ENCODE results near the gene LAMA5. TPM values are rescaled to one million over a fixed set of nuclear protein-coding genes. Genes with fewer than 3 reads are reported as not detected.
A peak's percentile ranks its signal among the peaks of the same experiment; 100 is the strongest.

LAMA5 gene
- total RNA-seq, 2 donors from 2014 or later = 315 to 369 TPM

GRCh38 chr20:62386383-62387218 lies 19.5 kb upstream of the LAMA5 start, which contains the start of gene RPS21:
Gene RPS21 (plus strand): TSS chr20:62387103. CDS start chr20:62387339, 236 bp downstream.
- Histone ChIP-seq H3K9ac (ENCODE audit: extremely low read depth, low read length, poor library complexity, severe bottlenecking) (peak within 1 kb of the TSS; percentile 91), H3K4me1 (ENCODE audit: control insufficient read depth, insufficient read depth, low read length) (no peaks in the 10 kb centered on the region), H3K36me3 (ENCODE audit: control insufficient read depth, insufficient read depth, low read length) (peaks cover 42% of the 10 kb centered on the region), H3K27ac (ENCODE audit: low read depth, low read length) (peak within 1 kb of the TSS; percentile 5), H3K27me3 (ENCODE audit: control insufficient read depth, insufficient read depth, low read length, poor library complexity, severe bottlenecking) (no peaks in the 10 kb centered on the region), H3K9me3 (ENCODE audit: control insufficient read depth, low read length) (no peaks in the 10 kb centered on the region), H3K4me3 (ENCODE audit: low read length) (peak within 1 kb of the TSS; percentile 100)
- 0 to 1% methylated on average over 46 to 83 of the region's 83 CpGs for WGBS, 2 experiments (ENCODE audit: insufficient coverage in 1 of 2, insufficient read length in 1 of 2)
- Mint-ChIP-seq H3K36me3 (ENCODE audit: low read depth) (peaks cover 42% of the 10 kb centered on the region), H3K4me1 (peaks cover 22% of the 10 kb centered on the region), H3K9me3 (peaks cover 5% of the 10 kb centered on the region), H3K27ac (peak within 1 kb of the TSS; percentile 92), H3K27me3 (ENCODE audit: insufficient read depth) (no peaks in the 10 kb centered on the region), H3K4me3 (peak within 1 kb of the TSS; percentile 94)
- peak; percentile 96 for DNase-seq
- TF ChIP-seq CTCF (conservative IDR thresholded peaks at IDR 0.05) = no peak

GRCh38 chr20:62382306-62383198 lies 15.4 kb upstream of the LAMA5 start:
- Histone ChIP-seq H3K27ac (ENCODE audit: low read depth, low read length) (no peak overlapping the region), H3K36me3 (ENCODE audit: control insufficient read depth, insufficient read depth, low read length) (peaks cover 13% of the 10 kb centered on the region), H3K4me1 (ENCODE audit: control insufficient read depth, insufficient read depth, low read length) (peaks cover 10% of the 10 kb centered on the region), H3K27me3 (ENCODE audit: control insufficient read depth, insufficient read depth, low read length, poor library complexity, severe bottlenecking) (no peaks in the 10 kb centered on the region), H3K4me3 (ENCODE audit: low read length) (no peak overlapping the region), H3K9ac (ENCODE audit: extremely low read depth, low read length, poor library complexity, severe bottlenecking) (no peak overlapping the region), H3K9me3 (ENCODE audit: control insufficient read depth, low read length) (no peaks in the 10 kb centered on the region)
- WGBS, 2 experiments (ENCODE audit: insufficient coverage in 1 of 2, insufficient read length in 1 of 2) = 70 to 72% methylated on average over 15 to 17 of the region's 18 CpGs
- Mint-ChIP-seq H3K4me3 (no peak overlapping the region), H3K36me3 (ENCODE audit: low read depth) (peaks cover 16% of the 10 kb centered on the region), H3K27me3 (ENCODE audit: insufficient read depth) (no peaks in the 10 kb centered on the region), H3K27ac (peak overlapping the region; percentile 74), H3K9me3 (peaks cover 5% of the 10 kb centered on the region), H3K4me1 (peaks cover 13% of the 10 kb centered on the region)
- DNase-seq = peak; percentile 98
- TF ChIP-seq CTCF (conservative IDR thresholded peaks at IDR 0.05) = peak; percentile 92

GRCh38 chr20:62381842-62382241 lies 14.7 kb upstream of the LAMA5 start:
- WGBS, 2 experiments (ENCODE audit: insufficient coverage in 1 of 2, insufficient read length in 1 of 2) = 90 to 94% methylated on average over 6 of the region's 6 CpGs
- DNase-seq = no peak
- peaks cover 11% of the 10 kb centered on the region for H3K4me1 ChIP-seq (ENCODE audit: control insufficient read depth, insufficient read depth, low read length)
- H3K9me3 ChIP-seq (ENCODE audit: control insufficient read depth, low read length) = no peaks in the 10 kb centered on the region
- Mint-ChIP-seq H3K27ac (no peak overlapping the region), H3K4me1 (peaks cover 18% of the 10 kb centered on the region), H3K9me3 (peaks cover 5% of the 10 kb centered on the region), H3K36me3 (ENCODE audit: low read depth) (peaks cover 14% of the 10 kb centered on the region), H3K27me3 (ENCODE audit: insufficient read depth) (no peaks in the 10 kb centered on the region), H3K4me3 (no peak overlapping the region)
- no peak overlapping the region for H3K4me3 ChIP-seq (ENCODE audit: low read length)
- H3K27me3 ChIP-seq (ENCODE audit: control insufficient read depth, insufficient read depth, low read length, poor library complexity, severe bottlenecking) = no peaks in the 10 kb centered on the region
- no peak for TF ChIP-seq CTCF (conservative IDR thresholded peaks at IDR 0.05)
- H3K36me3 ChIP-seq (ENCODE audit: control insufficient read depth, insufficient read depth, low read length) = peaks cover 13% of the 10 kb centered on the region
- no peak overlapping the region for H3K27ac ChIP-seq (ENCODE audit: low read depth, low read length)
- H3K9ac ChIP-seq (ENCODE audit: extremely low read depth, low read length, poor library complexity, severe bottlenecking) = no peak overlapping the region

All from endodermal cell (in vitro differentiated cells).